ENCODE measurements around the gene ELMO1. TPM values are rescaled to one million over a fixed set of nuclear protein-coding genes. Genes with fewer than 3 reads are reported as not detected.

The ELMO1 gene
- total and polyA plus RNA-seq, 2 experiments from 2014 or later: 6.5 to 24.9 TPM

DNA sequence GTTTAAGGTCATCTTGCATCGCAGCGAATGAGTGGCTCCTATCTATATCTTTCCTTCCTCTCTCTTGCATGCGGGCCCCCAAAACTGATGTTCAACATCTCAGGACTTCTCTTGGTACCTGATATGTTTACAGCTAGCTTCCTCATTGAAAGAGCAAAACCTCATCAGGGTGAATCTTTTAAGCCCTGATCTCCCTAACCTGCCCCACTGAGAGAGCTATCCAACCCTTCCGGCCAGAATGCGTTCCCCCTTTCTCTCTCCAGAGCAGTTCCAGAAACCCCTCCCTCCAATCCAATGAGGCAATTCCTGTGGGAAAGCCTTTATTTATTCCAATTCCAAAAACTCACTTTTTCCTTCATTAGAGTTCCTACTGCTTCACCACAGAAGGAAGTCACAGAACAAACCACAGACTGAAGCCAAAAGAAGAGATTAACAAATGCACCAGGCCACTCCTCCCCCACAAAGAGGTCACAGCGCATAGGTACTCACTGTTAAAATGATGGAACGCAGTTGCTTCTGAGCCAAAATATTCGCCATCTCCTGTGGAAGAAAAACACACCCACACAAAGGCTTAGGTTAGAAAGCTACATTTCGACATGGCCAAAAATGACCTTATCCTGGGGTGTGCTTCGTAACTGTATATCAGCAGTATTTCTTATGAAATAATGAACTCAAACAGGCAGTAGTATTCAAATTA, 232.4 kb downstream of the ELMO1 start:
- peaks cover 7% of the 10 kb centered on the region; the same call in 2 of the 3 replicates for H3K36me3 Mint-ChIP-seq (ENCODE audit: low read depth)
- Histone ChIP-seq H3K79me2 (replicated peaks; ENCODE audit: insufficient read depth) (no peaks in the 10 kb centered on the region), H3K36me3 (ENCODE audit: insufficient read depth) (no peaks in the 10 kb centered on the region), H3F3A (replicated peaks; ENCODE audit: low read depth) (no peaks in the 10 kb centered on the region), H4K20me1 (replicated peaks; ENCODE audit: insufficient read depth) (no peaks in the 10 kb centered on the region), H3K9me2 (ENCODE audit: insufficient read depth) (peaks cover 11% of the 10 kb centered on the region; the same call in 1 of the 2 replicates), H2AFZ (no peak overlapping the region), H3K4me2 (peak overlapping the region; percentile 62; the same call in 1 of the 2 replicates), H3K27me3 (ENCODE audit: insufficient read depth) (no peaks in the 10 kb centered on the region), H3K4me3 (no peak overlapping the region), H3K27ac (ENCODE audit: low read depth) (peak overlapping the region; percentile 45; the same call in 1 of the 2 replicates), H3K4me1 (ENCODE audit: insufficient read depth) (peaks cover 18% of the 10 kb centered on the region)
- peaks cover 33% of the 10 kb centered on the region for H3K4me1 Mint-ChIP-seq
- TF ChIP-seq ZNF331 (CRISPR knock-in tag; IDR thresholded peaks at IDR 0.05; ENCODE audit: low read depth): no peak
- TF ChIP-seq, protein P1, sequence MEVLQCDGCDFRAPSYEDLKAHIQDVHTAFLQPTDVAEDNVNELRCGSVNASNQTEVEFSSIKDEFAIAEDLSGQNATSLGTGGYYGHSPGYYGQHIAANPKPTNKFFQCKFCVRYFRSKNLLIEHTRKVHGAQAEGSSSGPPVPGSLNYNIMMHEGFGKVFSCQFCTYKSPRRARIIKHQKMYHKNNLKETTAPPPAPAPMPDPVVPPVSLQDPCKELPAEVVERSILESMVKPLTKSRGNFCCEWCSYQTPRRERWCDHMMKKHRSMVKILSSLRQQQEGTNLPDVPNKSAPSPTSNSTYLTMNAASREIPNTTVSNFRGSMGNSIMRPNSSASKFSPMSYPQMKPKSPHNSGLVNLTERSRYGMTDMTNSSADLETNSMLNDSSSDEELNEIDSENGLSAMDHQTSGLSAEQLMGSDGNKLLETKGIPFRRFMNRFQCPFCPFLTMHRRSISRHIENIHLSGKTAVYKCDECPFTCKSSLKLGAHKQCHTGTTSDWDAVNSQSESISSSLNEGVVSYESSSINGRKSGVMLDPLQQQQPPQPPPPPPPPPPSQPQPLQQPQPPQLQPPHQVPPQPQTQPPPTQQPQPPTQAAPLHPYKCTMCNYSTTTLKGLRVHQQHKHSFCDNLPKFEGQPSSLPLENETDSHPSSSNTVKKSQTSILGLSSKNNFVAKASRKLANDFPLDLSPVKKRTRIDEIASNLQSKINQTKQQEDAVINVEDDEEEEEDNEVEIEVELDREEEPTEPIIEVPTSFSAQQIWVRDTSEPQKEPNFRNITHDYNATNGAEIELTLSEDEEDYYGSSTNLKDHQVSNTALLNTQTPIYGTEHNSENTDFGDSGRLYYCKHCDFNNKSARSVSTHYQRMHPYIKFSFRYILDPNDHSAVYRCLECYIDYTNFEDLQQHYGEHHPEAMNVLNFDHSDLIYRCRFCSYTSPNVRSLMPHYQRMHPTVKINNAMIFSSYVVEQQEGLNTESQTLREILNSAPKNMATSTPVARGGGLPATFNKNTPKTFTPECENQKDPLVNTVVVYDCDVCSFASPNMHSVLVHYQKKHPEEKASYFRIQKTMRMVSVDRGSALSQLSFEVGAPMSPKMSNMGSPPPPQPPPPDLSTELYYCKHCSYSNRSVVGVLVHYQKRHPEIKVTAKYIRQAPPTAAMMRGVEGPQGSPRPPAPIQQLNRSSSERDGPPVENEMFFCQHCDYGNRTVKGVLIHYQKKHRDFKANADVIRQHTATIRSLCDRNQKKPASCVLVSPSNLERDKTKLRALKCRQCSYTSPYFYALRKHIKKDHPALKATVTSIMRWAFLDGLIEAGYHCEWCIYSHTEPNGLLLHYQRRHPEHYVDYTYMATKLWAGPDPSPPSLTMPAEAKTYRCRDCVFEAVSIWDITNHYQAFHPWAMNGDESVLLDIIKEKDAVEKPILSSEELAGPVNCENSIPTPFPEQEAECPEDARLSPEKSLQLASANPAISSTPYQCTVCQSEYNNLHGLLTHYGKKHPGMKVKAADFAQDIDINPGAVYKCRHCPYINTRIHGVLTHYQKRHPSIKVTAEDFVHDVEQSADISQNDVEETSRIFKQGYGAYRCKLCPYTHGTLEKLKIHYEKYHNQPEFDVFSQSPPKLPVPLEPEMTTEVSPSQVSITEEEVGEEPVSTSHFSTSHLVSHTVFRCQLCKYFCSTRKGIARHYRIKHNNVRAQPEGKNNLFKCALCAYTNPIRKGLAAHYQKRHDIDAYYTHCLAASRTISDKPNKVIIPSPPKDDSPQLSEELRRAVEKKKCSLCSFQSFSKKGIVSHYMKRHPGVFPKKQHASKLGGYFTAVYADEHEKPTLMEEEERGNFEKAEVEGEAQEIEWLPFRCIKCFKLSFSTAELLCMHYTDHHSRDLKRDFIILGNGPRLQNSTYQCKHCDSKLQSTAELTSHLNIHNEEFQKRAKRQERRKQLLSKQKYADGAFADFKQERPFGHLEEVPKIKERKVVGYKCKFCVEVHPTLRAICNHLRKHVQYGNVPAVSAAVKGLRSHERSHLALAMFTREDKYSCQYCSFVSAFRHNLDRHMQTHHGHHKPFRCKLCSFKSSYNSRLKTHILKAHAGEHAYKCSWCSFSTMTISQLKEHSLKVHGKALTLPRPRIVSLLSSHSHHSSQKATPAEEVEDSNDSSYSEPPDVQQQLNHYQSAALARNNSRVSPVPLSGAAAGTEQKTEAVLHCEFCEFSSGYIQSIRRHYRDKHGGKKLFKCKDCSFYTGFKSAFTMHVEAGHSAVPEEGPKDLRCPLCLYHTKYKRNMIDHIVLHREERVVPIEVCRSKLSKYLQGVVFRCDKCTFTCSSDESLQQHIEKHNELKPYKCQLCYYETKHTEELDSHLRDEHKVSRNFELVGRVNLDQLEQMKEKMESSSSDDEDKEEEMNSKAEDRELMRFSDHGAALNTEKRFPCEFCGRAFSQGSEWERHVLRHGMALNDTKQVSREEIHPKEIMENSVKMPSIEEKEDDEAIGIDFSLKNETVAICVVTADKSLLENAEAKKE (CRISPR knock-in tag; IDR thresholded peaks at IDR 0.05): 0 out of 2 replicates have a peak, but pooled peaks have one; percentile 28
- TF ChIP-seq, protein P2, sequence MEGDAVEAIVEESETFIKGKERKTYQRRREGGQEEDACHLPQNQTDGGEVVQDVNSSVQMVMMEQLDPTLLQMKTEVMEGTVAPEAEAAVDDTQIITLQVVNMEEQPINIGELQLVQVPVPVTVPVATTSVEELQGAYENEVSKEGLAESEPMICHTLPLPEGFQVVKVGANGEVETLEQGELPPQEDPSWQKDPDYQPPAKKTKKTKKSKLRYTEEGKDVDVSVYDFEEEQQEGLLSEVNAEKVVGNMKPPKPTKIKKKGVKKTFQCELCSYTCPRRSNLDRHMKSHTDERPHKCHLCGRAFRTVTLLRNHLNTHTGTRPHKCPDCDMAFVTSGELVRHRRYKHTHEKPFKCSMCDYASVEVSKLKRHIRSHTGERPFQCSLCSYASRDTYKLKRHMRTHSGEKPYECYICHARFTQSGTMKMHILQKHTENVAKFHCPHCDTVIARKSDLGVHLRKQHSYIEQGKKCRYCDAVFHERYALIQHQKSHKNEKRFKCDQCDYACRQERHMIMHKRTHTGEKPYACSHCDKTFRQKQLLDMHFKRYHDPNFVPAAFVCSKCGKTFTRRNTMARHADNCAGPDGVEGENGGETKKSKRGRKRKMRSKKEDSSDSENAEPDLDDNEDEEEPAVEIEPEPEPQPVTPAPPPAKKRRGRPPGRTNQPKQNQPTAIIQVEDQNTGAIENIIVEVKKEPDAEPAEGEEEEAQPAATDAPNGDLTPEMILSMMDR (conservative IDR thresholded peaks at IDR 0.05; ENCODE audit: low read depth in 2 of 2): no peak
- DNase-seq (ENCODE audit: low spot score): no peak
- peaks cover 3% of the 10 kb centered on the region for H3K27me3 Mint-ChIP-seq (ENCODE audit: insufficient read depth, low read depth, poor library complexity)
- no peaks in the 10 kb centered on the region; the same call in 2 of the 3 replicates for H3K9me3 Mint-ChIP-seq
- peak overlapping the region; percentile 15; the same call in 1 of the 3 replicates for H3K4me3 Mint-ChIP-seq
- ATAC-seq: peak; percentile 37
- H3K27ac Mint-ChIP-seq: peak overlapping the region; percentile 67

Measured in GM23338 (cell line).